8988T (cell line): ENCODE data around the gene ARHGAP26.

Source experiments
- DNase-seq: peaks from one replicate; pipeline ENCODE4 v3.0.0; 2011

The ARHGAP26 gene

GRCh38 chr5:142815469-142815868 lies 45.3 kb downstream of the ARHGAP26 start:
- no peak for DNase-seq

- no peak for DNase-seq
Observed at GRCh38 chr5:142816531-142817430, 46.6 kb downstream of the ARHGAP26 start.

GRCh38 chr5:142817949-142818431 lies 47.8 kb downstream of the ARHGAP26 start:
- DNase-seq, result no peak

DNA sequence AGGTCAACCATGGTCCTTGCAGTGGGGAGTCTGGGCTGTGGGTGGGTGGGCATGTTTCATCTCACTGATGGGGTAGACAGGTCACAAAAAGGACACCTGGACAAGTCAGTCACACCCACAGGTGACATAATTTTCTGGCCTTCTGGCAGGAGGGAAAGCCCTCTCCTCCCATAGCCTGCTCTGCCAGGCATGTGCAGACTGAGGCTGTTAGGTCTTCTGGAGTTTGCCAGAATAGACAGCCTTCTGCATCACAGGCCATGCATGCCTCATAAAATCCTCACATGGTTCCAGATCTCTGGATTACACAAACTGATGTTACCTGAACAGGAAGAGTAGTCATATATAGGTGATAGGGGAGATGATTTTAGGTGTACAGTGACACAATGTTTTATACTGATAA lies 49.1 kb downstream of the ARHGAP26 start:
- DNase-seq, result no peak

DNA sequence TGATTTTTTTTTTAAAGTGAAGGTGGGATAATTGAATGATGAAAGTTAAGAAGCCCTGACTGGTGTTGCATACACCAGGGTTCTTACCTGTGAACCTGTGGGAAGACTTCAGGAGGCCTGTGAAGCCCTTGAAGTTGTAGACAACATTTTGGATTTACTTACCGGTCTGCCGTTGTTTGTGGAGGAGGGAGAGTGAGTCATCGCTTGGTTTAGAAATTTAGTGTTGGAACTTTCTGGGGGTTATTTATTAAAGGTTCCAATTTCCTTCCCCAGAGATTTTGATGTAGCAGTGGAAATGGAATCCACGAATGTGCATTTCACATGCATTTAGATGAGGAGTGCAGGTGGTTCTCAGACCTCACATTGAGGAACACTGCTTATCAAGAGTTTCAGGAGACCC lies 49.6 kb downstream of the ARHGAP26 start:
- no peak for DNase-seq

GRCh38 chr5:142820447-142820846 lies 50.3 kb downstream of the ARHGAP26 start:
- no peak for DNase-seq

DNA sequence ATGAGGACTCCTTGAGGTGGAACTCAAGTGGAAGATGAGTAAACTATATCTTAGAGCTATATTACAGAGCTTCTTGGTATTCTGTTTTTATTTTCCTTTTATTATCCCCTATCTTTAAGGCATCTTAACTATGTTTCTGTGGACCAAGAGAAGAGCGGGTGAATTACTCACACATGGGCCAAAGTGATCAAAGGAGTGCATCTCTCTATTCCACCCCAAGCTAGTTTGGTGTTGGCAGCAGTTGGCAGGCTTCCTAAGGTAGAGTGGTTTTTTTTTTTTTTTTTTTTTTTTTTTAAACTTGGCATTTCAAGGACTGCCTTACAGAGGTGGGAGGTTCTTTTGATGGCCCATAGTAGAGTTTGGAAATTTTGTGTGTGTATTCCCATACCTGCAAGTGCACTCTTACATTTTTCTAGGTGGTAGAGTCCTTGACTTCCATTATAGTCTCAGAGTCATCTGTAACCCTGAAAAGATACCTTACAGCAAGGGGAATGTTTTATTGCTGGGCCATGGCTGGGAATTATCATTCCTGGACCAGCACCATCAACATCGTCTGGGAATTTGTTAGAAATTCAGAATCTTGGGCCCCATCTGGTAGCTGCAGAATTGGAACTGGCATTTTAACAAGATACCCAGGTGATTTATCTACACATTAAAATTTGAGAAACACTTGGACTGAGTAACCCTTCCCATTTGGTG lies 51.0 kb downstream of the ARHGAP26 start:
- DNase-seq, result no peak

DNA sequence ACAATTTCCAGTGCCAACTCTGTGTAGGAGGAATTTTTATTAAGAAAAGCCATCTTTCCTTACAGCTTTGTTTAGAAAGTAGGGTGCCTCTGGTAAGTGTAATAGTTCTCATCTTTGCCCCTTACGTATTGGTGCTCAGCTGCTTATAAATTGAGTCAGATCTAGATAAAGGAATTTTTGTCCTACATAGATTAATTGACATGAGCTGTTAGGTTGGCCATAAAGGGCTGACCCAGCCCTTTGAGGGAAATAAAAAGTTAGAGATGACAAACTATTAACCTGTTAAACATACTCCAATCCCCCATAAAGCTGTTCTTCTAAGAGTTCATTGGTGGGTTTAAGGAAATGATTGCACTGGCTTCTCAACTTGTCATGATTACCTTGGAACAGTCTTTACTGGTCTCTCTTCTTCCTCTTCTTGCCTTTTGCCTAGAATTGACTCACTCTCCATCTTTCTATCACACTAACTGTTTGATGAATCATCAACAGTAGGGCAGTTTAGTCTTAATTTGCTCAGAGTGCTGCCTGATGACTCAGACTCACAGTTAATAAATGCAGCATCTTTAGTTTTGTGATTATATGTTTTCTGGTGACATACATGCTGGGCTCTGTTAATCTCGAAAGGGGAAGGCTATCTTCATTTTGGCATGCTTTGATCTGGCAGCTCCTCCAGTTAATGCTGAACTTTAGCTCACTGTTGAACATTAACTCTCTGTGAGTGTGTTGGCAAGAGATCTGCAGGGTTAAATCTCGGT lies 51.7 kb downstream of the ARHGAP26 start:
- DNase-seq, result no peak

DNA sequence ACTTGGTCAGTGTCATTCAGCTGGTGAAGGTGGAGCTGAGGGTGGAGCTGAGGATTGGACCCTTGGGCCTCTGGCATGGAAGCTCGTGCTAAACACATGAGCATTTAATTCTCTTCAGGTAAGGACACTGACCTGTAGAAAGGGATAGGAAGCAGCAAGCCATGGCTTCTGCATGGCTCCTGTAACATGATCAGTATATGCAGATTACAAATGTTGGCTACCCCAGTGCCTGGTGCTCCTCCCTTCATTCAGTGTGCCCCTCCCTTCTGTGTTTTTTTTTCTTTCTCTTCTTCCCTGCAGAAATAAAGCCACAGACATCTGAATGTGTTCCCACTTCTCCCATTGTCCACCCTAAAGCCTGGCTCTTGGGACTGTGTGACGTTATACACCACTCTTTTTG lies 52.9 kb downstream of the ARHGAP26 start:
- no peak for DNase-seq

DNA sequence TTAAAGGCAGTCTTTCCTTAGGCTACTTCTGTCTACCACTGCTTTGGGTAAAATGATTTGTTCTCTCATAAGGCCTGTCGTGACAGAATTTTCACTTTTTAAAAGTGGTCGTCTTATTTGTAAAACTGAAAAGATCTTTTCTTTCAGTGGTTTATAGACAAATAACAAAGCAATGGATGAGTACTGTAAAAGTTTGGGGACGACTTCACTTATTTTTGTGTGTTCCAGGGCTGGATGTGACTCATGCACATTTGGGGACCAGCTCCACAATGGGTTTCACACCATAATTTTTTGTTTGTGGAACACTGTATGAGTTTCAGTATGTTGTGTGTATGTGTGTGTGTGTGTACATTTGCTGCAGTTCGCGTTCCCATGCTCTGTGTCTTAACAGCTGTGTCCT lies 53.6 kb downstream of the ARHGAP26 start:
- no peak for DNase-seq

- no peak for DNase-seq
Observed at GRCh38 chr5:142824391-142824790, 54.2 kb downstream of the ARHGAP26 start.

DNA sequence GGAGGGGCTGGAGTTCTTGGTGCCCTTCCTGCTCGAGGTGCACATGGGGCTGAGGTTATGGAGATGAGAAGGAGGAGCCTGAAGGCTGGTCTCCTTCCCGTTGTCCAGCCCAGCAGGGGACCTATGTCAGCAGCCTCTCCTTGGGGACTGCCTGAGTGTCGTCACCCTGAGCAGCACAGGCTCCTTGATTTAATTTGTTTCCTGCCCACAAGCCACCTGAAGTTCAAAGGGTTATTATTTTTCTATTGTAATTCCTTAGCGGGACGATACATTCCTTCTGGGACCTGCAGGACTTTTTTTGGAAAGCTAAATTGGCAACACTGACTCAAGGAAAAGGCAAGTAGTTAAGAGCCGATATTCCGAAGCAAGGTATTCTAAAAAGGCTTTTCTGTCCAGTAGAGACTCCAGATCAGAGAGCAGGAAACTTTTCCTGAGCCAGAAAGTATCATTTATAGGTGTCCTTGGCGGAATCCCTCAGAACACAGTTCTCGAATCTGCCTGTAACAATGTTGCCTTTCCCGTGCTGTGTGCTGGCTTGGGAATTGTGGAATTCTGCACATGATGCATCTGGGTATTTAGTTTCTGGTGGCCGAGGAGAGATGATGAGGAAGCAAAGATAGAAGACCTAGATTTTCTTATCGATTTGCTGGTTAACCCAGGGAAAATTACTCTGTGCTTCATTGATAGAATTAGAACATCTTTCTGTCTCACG lies 55.4 kb downstream of the ARHGAP26 start:
- no peak for DNase-seq

- no peak for DNase-seq
Observed at GRCh38 chr5:142826093-142826492, 55.9 kb downstream of the ARHGAP26 start.

DNA sequence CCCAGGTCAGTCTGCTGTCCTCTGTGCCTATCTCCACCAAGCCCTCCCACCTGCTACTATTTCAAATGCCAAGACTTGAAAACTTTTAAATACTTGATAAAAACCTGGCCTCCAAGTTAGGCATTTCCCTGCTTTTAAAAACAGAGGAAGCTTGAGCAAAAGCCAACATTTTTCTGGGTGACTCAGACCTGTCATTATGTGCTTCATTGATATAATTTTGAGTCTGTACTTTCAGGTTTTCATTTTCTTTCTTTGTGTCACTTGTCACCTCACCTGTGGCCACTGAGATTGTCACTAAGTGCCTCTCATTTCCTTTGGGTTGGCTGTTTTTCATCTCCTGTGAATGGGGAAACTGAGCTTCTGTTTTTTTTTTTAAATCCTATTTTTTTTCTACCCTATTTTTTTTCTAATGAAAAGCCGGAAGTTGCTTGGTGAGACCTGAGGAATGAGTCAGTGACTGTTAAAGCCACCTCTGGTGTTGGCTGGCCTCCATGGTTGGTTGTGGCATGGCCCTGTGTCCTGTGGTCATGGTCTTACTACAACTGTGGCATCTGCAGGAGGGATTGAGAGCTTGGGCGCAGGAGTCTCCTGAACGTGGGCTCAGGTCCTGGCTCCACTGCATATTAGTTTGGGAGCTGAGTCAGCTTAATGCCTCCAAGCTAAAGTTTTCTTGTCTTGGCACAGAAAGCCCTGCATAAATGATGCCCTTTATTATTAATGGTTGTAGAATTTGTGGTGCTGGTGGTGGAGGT lies 56.7 kb downstream of the ARHGAP26 start:
- DNase-seq, result no peak

DNA sequence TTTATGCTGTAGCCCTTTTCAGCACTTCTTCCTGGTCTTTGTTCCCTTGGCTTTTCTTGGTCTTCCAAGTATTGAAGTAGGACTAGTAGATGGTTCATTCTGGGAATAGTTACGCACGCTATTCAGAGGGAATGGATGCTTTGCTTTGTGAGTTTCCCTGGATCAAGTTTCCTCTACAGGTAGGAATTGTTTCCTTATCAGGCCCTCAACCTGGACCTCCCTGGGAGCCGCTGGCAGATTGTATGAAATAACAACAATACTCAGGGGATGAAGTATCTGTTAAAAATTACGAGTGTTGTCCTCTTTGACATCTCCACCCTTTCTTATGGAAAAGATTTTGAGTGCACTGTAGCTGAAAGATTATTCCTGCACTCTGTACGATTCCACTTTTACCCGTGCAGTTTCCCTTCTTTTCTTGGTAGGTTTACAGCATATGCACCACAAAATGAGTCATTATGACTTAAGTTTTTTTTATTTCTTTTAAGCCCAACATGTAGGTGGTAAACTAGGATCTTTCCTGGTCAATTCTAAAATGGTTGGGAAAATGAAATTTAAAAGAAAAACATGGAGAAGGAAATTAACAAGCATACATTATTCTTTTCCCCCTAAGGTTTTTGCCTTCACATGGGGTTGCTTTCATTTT lies 57.9 kb downstream of the ARHGAP26 start:
- DNase-seq, result no peak

DNA sequence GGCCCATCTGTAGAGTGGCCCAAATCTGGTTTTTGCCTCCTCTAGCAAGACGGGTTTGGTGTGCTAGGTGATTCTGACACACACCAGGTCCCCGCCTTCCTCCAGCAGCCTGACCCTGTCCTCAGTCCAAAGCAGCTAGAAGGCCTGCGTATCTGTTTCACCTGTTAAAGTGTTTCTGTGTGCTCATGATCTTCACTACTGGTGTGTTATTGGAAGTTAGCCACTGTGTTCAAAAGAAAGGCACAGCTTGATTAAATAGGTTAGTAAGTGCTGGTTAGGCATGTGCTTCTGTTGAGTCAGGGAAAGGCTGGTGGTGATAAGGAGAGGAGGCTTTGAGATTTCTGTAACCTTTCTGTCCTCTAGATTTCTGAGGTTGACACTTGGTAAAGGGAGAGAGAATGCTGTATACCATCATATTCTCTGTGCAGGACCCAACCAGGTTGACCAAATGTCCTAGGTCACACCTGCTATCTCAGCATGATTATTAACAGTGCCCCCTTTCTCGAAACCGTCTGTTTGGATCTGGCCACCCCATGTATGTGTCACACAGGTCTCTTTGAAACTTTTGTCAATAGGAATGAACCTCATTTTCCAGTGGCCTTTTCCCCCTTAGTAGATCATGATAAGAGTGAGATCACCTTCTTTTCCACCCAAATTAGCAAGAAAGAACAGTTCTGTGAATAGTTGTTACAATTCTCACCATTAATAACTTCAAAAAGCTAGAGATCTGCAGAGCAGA lies 58.8 kb downstream of the ARHGAP26 start:
- DNase-seq, result no peak

GRCh38 chr5:142829801-142830220 lies 59.6 kb downstream of the ARHGAP26 start:
- no peak for DNase-seq

DNA sequence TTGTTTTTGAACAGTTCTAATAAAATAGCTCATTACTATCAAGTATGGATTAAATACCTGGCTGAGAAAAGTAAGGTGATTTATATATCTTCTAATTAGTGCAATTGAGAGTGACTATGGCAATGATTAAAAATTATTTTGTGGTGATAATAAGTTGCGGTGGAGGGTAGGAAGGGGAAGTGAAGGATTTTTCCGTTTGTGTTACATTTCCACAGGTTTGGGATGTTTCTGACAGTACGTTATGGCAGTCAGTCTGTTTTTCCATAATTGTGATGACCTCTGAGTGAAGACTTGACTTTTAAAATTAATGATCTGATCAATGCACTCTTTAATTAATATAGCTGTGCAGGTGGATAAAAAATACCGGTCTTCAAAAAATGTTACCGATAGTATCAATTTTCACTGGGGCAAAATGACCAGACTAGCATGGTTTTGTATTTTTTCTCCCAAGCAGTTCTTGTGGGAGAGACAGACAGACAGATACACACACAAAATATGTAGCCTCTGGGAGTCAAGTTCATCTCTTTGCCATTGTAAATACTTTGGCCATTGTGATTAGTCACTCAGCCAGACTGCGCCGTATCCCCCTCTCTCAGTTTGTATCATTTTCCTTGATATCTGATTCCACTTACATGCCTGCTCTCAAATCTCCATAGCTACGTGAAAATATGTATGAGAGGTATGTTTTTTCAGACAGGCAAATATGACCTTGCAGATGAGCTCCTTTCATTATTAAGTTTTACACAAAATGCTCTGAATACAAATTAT lies 60.2 kb downstream of the ARHGAP26 start:
- no peak for DNase-seq

DNA sequence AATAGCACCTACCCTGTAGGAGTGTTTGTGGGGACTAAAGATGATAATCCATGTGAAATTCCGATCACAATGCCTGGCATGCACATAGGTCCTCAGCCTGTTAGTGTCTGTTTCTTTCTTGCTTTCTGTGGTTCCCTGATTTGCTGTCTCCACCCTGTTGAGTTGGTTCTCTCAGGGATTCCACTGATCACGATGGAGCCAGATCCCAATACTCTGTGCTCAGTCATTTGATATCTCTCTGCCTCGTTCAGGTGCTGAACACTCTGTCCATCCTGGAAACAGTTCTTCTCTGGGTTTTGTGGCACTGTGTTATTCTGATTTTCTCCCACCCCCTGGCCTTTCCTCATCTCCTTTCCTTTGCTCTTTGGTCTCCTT lies 60.8 kb downstream of the ARHGAP26 start:
- DNase-seq, result no peak

GRCh38 chr5:142832263-142832662 lies 62.1 kb downstream of the ARHGAP26 start:
- no peak for DNase-seq
